Measurements from ENCODE around the gene PSMD12. TPM values are rescaled to one million over a fixed set of nuclear protein-coding genes. Genes with fewer than 3 reads are reported as not detected.

Gene PSMD12
- total and polyA plus RNA-seq, 9 of the 15 experiments (the other 6 are each of a cell fraction or from before 2014, with no cell fraction given) = 36.6 to 150 (median 65.5) TPM

GRCh38 chr17:67374329-67375053 lies 8.1 kb upstream of the PSMD12 start (continued):
- TF ChIP-seq FOXP1 (CRISPR knock-in tag; IDR thresholded peaks at IDR 0.05) = no peak; the same call in 1 of the 2 replicates
- TF ChIP-seq ZNF76 (CRISPR knock-in tag; IDR thresholded peaks at IDR 0.05; ENCODE audit: borderline replicate concordance) = no peak
- TF ChIP-seq RBM17 (IDR thresholded peaks at IDR 0.05; ENCODE audit: borderline replicate concordance, low read depth, low read length) = no peak
- TF ChIP-seq NR1H2 (CRISPR knock-in tag; IDR thresholded peaks at IDR 0.05) = no peak
- TF ChIP-seq NR4A1 (CRISPR knock-in tag; IDR thresholded peaks at IDR 0.05) = no peak
- no peak for TF ChIP-seq NR4A1 (tag; IDR thresholded peaks at IDR 0.05)
- TF ChIP-seq HEY1 (CRISPR knock-in tag; IDR thresholded peaks at IDR 0.05; ENCODE audit: borderline replicate concordance) = no peak
- TF ChIP-seq EWSR1 (IDR thresholded peaks at IDR 0.05; ENCODE audit: borderline replicate concordance, low read depth, partially characterized antibody) = no peak
- TF ChIP-seq ATF7 (IDR thresholded peaks at IDR 0.05) = peak; percentile 74
- TF ChIP-seq PHF21A (IDR thresholded peaks at IDR 0.05; ENCODE audit: borderline replicate concordance, low read depth) = no peak
- peak; percentile 85 for TF ChIP-seq FOXM1 (IDR thresholded peaks at IDR 0.05; ENCODE audit: low read depth)
- TF ChIP-seq FOXM1 (CRISPR knock-in tag; IDR thresholded peaks at IDR 0.05; ENCODE audit: low read depth) = no peak
- no peak for TF ChIP-seq ZNF707 (CRISPR knock-in tag; conservative IDR thresholded peaks at IDR 0.05)
- no peak for TF ChIP-seq RBM15 (IDR thresholded peaks at IDR 0.05; ENCODE audit: insufficient read depth, low read length)
- TF ChIP-seq DMBX1 (CRISPR knock-in tag; IDR thresholded peaks at IDR 0.05; ENCODE audit: borderline replicate concordance) = no peak
- no peak for TF ChIP-seq E4F1 (CRISPR knock-in tag; IDR thresholded peaks at IDR 0.05; ENCODE audit: borderline replicate concordance)
- 0 out of 2 replicates have a peak, but pooled peaks have one; percentile 5 for TF ChIP-seq CBX5 (IDR thresholded peaks at IDR 0.05; ENCODE audit: borderline replicate concordance, low read depth)
- no peak for TF ChIP-seq HDGF (IDR thresholded peaks at IDR 0.05)
- TF ChIP-seq ZKSCAN8 (CRISPR knock-in tag; IDR thresholded peaks at IDR 0.05) = no peak
- no peak for TF ChIP-seq KDM2B (CRISPR knock-in tag; IDR thresholded peaks at IDR 0.05)
- no peak for TF ChIP-seq HMG20B (CRISPR knock-in tag; IDR thresholded peaks at IDR 0.05)
- TF ChIP-seq ZFP36 (IDR thresholded peaks at IDR 0.05; ENCODE audit: low read depth, low read length, partially characterized antibody) = peak; percentile 17
- TF ChIP-seq TAL1 (IDR thresholded peaks at IDR 0.05) = peak; percentile 91
- TF ChIP-seq TCF3 (CRISPR knock-in tag; IDR thresholded peaks at IDR 0.05) = peak; percentile 94
- no peak for TF ChIP-seq POLR2AphosphoS2 (IDR thresholded peaks at IDR 0.05; ENCODE audit: low read length)
- TF ChIP-seq ARHGAP35 (IDR thresholded peaks at IDR 0.05; ENCODE audit: partially characterized antibody) = no peak
- no peak for TF ChIP-seq ELF1 (tag; IDR thresholded peaks at IDR 0.05)
- no peak for TF ChIP-seq ZNF165 (CRISPR knock-in tag; IDR thresholded peaks at IDR 0.05; ENCODE audit: borderline replicate concordance)
- peak; percentile 91 for TF ChIP-seq CCNT2 (IDR thresholded peaks at IDR 0.05; ENCODE audit: borderline replicate concordance, extremely low read depth, insufficient read length, low read depth, low read length)
- peak; percentile 95 for TF ChIP-seq TEAD4 (IDR thresholded peaks at IDR 0.05; ENCODE audit: low read length)
- TF ChIP-seq TEAD4 (CRISPR knock-in tag; IDR thresholded peaks at IDR 0.05; ENCODE audit: borderline replicate concordance) = no peak

Measured in K562 (cell line).